Measurements from ENCODE around the gene VSIR.

- TF ChIP-seq REST (IDR thresholded peaks at IDR 0.05; ENCODE audit: insufficient read depth in 1 of 2, low read depth in 2 of 2, low read length in 2 of 2) (no peak), POLR2AphosphoS5 (IDR thresholded peaks at IDR 0.05; ENCODE audit: low read depth, low read length) (no peak)
Measured at GRCh38 chr10:71717551-71717951, 55.8 kb downstream of the VSIR start.

All from PFSK-1 (cell line).